GM12878 (cell line): ENCODE results near the gene KLHDC2. TPM values are rescaled to one million over a fixed set of nuclear protein-coding genes. Genes with fewer than 3 reads are reported as not detected.
"Not testable (repeated sequence)": the region's sequence is repeated elsewhere in the genome, so short reads cannot be mapped to it uniquely, and the experiment has no call there.

Source experiments
- ATAC-seq: fragments of 200-7000 bp; cut with Tn5 transposase; 3 replicates; pipeline ENCODE4 v1.9.1; 2020; ENCODE audit warnings: mild to moderate bottlenecking, moderate library complexity
- BruUV-seq: library from RNA; stranded (reverse); fragments of 400-500 nt; replicated peaks from 2 replicates; lab custom pipeline; 2021; lab: Mats Ljungman, UMichigan
- CTCF ChIA-PET: fragments of 300-600 bp; sonication (Branson Sonifier 250); formaldehyde crosslinking; extraction: SDS; loops from one replicate; lab custom pipeline; 2021; ENCODE audit warnings: inconsistent platforms; lab: Yijun Ruan, JAX
- POLR2A ChIA-PET: fragments of 350-600 bp; formaldehyde crosslinking; extraction: SDS; loops from one replicate; lab custom pipeline; 2021; ENCODE audit warnings: inconsistent platforms; lab: Charles Lee
- RAD21 ChIA-PET: fragments of 300-600 bp; sonication (Branson Sonifier 250); formaldehyde crosslinking; loops from one replicate; lab custom pipeline; 2023; ENCODE audit warnings: antibody characterized with exemption; ENCODE audit not compliant: unreplicated experiment; lab: Charles Lee
- SMC1A ChIA-PET: fragments of 300-600 bp; sonication (Branson Sonifier 250); formaldehyde crosslinking; loops from one replicate; lab custom pipeline; 2023; ENCODE audit not compliant: unreplicated experiment, uncharacterized antibody; lab: Charles Lee
- DNase-seq: peaks from one replicate; pipeline ENCODE4 v3.0.0-alpha.2; 2011; ENCODE audit warnings: low read depth, low spot score
- FAIRE-seq: peaks from 3 replicates; lab custom pipeline; 2011; peaks lifted over from hg19 to GRCh38; lab: Jason Lieb, UNC
- H2AFZ ChIP-seq: 2 replicates; pipeline ENCODE4 v1.6.0; 2011; ENCODE audit warnings: low read depth, low read length, control low read depth; ENCODE audit not compliant: control insufficient read depth
- H3K27ac ChIP-seq: 2 replicates; pipeline ENCODE4 v1.5.1; 2011; ENCODE audit warnings: control low read depth; ENCODE audit not compliant: control insufficient read depth, insufficient read depth
- H3K27me3 ChIP-seq, 2 experiments: replicated peaks in 1 of 2; 2 replicates each; pipeline versions ENCODE4 v1.6.0 to v1.6.1; 2011; ENCODE audit warnings: low read length in 1 of 2; ENCODE audit not compliant: control insufficient read depth in 2 of 2, insufficient read depth in 2 of 2
- H3K36me3 ChIP-seq, 2 experiments: 2 replicates each; pipeline ENCODE4 v1.5.1; 2011; ENCODE audit warnings: low read length in 1 of 2; ENCODE audit not compliant: control insufficient read depth in 2 of 2, insufficient read depth in 2 of 2
- H3K4me1 ChIP-seq: 2 replicates; pipeline ENCODE4 v1.6.1; 2011; ENCODE audit warnings: mild to moderate bottlenecking, low read length, moderate library complexity, mixed read lengths; ENCODE audit not compliant: control insufficient read depth, insufficient read depth
- H3K4me2 ChIP-seq: 2 replicates; pipeline ENCODE4 v1.6.0; 2011; ENCODE audit warnings: control low read depth; ENCODE audit not compliant: control insufficient read depth, insufficient read depth
- H3K4me3 ChIP-seq: fragments of 200-600 bp; sonication (generic); 2 replicates; pipeline ENCODE4 v1.5.1; 2016
- H3K79me2 ChIP-seq: 2 replicates; pipeline ENCODE4 v1.6.0; 2011; ENCODE audit warnings: low read length; ENCODE audit not compliant: control insufficient read depth, insufficient read depth
- H3K9ac ChIP-seq: 2 replicates; pipeline ENCODE4 v1.8.0; 2011; ENCODE audit warnings: low read length, control low read depth, mixed read lengths; ENCODE audit not compliant: control insufficient read depth, insufficient read depth
- H3K9me3 ChIP-seq: replicated peaks from 3 replicates; pipeline ENCODE4 v1.5.1; 2011; ENCODE audit warnings: mild to moderate bottlenecking, low read length; ENCODE audit not compliant: control insufficient read depth, insufficient read depth
- H4K20me1 ChIP-seq: 2 replicates; pipeline ENCODE4 v1.6.0; 2011; ENCODE audit not compliant: control insufficient read depth, insufficient read depth
- FOXM1 ChIP-seq: IDR thresholded peaks from 2 replicates; pipeline ENCODE4 v1.6.1; 2012; ENCODE audit warnings: low read depth, mild to moderate bottlenecking, inconsistent platforms, low read length, moderate library complexity
- JUND ChIP-seq: IDR thresholded peaks from 2 replicates; pipeline ENCODE4 v1.6.1; 2012; ENCODE audit warnings: low read depth, mild to moderate bottlenecking, low read length, improper control_type of control experiment, moderate library complexity
- MYB ChIP-seq: fragments of 150-350 bp; IDR thresholded peaks from 2 replicates; pipeline ENCODE4 v1.6.1; 2014; ENCODE audit warnings: mild to moderate bottlenecking, low read depth, low read length, borderline replicate concordance
- NR2C1 ChIP-seq: fragments of 450-650 bp; IDR thresholded peaks from 2 replicates; pipeline ENCODE4 v1.6.1; 2017; ENCODE audit warnings: antibody characterized with exemption, mild to moderate bottlenecking, moderate library complexity
- TARDBP ChIP-seq: IDR thresholded peaks from 2 replicates; pipeline ENCODE4 v1.6.1; 2016; ENCODE audit warnings: borderline replicate concordance
- WGBS: methylation state at CpG from one replicate; pipeline ENCODE4 v1.1.6; 2016; ENCODE audit warnings: low lambda C conversion rate; ENCODE audit not compliant: insufficient replicate concordance, insufficient coverage; ENCODE audit errors: missing lambda C conversion rate; 5-methylcytosine and 5-hydroxymethylcytosine counted together
- in situ Hi-C: fragments of 300-500 bp; cut with MboI; formaldehyde crosslinking; loops from 9 replicates; pipeline ENCODE4 v1.14.3; 2018; ENCODE audit warnings: mixed read lengths
- intact Hi-C: fragments of 100-400 bp; cut with micrococcal nuclease; formaldehyde crosslinking; loops from one replicate; pipeline ENCODE4 v1.14.2; 2022; ENCODE audit not compliant: unreplicated experiment
- polyA plus RNA-seq, 11 experiments: library from polyadenylated mRNA; depleted of rRNA in 4 of 11; unstranded in 6 of 11; stranded (reverse) in 5 of 11; fragments of >200 nt; fragmentation: Nextera tagmentation in 4 of 11; fragmentation: Illumina TruSeq in 1 of 11; extraction: Ambion mirVana in 4 of 11; extraction: Trizol in 1 of 11; gene quantifications; 1 replicate in 1 of 11; 2 replicates in 10 of 11; pipeline versions ENCODE4 v1.2.1 to v1.2.3, GENCODE V29; 2011 to 2016; ENCODE audit warnings: inconsistent platforms in 2 of 11, missing spikeins in 2 of 11, low read depth in 1 of 11
- total RNA-seq, 4 experiments: library from RNA; depleted of rRNA in 3 of 4; stranded (reverse); fragments of >200 nt in 3 of 4; fragmentation: Illumina TruSeq in 1 of 4; extraction: Trizol in 1 of 4; gene quantifications; 2 replicates each; pipeline versions ENCODE4 v1.2.1 to v1.2.3, GENCODE V29; 2013 to 2021
- TF ChIP-seq, protein P1 (sequence below): fragments of 150-350 bp; IDR thresholded peaks from 2 replicates; pipeline ENCODE4 v1.6.1; 2014; ENCODE audit warnings: mild to moderate bottlenecking, low read depth, low read length
- TF ChIP-seq, protein P2 (sequence below): IDR thresholded peaks from 2 replicates; pipeline ENCODE4 v1.6.1; 2012; ENCODE audit warnings: improper control_type of control experiment, low read depth, low read length; ENCODE audit not compliant: insufficient replicate concordance

Gene KLHDC2
- total and polyA plus RNA-seq, 10 of the 15 experiments (the other 5 are each of a cell fraction or from before 2014, with no cell fraction given) = 6.0 to 45.0 (median 24.7) TPM

DNA sequence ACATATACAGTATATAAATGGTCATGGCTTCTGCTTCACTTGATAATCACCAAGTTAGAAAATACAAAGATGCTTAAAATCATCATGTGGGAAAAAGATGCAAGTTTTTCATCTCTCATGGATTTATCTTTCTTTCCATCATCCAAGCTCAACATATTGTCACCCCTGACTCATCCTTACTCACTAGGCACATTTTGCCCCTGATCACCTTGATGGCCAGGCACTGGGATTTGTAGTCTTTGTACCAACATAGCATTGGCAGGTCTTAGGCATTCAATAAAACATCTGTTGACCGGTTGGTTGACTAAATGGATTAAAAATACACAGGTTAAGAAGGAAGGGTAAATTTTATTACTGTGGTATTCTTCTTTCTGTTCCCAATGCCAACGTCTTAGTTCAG, 28.1 kb downstream of the KLHDC2 start (continued):
- no peak for TF ChIP-seq MYB
- no peak for TF ChIP-seq JUND
- TF ChIP-seq, all 136 proteins: peak for 0

DNA sequence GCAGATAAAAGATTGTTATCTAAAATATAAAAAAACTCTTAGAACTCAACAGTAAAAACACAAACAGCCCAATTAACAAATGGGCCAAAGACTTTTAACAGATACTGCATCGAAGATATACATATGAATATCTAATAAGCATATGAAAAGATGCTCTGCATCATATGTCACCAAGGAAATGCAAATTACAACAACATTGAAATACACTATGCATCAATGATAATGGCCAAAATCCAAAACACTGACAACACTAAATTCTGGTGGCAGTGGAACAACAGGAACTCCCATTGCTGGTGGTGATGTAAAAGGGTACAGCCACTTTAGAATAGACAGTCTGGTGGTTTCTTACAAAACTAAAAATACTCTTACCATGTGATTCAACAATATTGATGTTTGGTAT, 40.8 kb downstream of the KLHDC2 start:
- DNase-seq (no peak), ATAC-seq (no peak), FAIRE-seq (no peak)
- ChIA-PET POLR2A (no interaction called here), SMC1A (no interaction called here), CTCF (no interaction called here), RAD21 (no interaction called here)
- no TSS peak for BruUV-seq
- no peak for TF ChIP-seq FOXM1
- TF ChIP-seq TARDBP = no peak
- TF ChIP-seq, protein P1, sequence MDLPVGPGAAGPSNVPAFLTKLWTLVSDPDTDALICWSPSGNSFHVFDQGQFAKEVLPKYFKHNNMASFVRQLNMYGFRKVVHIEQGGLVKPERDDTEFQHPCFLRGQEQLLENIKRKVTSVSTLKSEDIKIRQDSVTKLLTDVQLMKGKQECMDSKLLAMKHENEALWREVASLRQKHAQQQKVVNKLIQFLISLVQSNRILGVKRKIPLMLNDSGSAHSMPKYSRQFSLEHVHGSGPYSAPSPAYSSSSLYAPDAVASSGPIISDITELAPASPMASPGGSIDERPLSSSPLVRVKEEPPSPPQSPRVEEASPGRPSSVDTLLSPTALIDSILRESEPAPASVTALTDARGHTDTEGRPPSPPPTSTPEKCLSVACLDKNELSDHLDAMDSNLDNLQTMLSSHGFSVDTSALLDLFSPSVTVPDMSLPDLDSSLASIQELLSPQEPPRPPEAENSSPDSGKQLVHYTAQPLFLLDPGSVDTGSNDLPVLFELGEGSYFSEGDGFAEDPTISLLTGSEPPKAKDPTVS = no peak
- TF ChIP-seq, protein P2, sequence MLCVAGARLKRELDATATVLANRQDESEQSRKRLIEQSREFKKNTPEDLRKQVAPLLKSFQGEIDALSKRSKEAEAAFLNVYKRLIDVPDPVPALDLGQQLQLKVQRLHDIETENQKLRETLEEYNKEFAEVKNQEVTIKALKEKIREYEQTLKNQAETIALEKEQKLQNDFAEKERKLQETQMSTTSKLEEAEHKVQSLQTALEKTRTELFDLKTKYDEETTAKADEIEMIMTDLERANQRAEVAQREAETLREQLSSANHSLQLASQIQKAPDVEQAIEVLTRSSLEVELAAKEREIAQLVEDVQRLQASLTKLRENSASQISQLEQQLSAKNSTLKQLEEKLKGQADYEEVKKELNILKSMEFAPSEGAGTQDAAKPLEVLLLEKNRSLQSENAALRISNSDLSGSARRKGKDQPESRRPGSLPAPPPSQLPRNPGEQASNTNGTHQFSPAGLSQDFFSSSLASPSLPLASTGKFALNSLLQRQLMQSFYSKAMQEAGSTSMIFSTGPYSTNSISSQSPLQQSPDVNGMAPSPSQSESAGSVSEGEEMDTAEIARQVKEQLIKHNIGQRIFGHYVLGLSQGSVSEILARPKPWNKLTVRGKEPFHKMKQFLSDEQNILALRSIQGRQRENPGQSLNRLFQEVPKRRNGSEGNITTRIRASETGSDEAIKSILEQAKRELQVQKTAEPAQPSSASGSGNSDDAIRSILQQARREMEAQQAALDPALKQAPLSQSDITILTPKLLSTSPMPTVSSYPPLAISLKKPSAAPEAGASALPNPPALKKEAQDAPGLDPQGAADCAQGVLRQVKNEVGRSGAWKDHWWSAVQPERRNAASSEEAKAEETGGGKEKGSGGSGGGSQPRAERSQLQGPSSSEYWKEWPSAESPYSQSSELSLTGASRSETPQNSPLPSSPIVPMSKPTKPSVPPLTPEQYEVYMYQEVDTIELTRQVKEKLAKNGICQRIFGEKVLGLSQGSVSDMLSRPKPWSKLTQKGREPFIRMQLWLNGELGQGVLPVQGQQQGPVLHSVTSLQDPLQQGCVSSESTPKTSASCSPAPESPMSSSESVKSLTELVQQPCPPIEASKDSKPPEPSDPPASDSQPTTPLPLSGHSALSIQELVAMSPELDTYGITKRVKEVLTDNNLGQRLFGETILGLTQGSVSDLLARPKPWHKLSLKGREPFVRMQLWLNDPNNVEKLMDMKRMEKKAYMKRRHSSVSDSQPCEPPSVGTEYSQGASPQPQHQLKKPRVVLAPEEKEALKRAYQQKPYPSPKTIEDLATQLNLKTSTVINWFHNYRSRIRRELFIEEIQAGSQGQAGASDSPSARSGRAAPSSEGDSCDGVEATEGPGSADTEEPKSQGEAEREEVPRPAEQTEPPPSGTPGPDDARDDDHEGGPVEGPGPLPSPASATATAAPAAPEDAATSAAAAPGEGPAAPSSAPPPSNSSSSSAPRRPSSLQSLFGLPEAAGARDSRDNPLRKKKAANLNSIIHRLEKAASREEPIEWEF = no peak
- TF ChIP-seq NR2C1 = no peak
- in situ Hi-C loops = no loop called here
- no peaks in the 10 kb centered on the region for H3K4me1 ChIP-seq
- no peak overlapping the region for H2AFZ ChIP-seq
- no peaks in the 10 kb centered on the region for H3K27me3 ChIP-seq
- H3K4me3 ChIP-seq = no peak overlapping the region
- H3K9ac ChIP-seq = no peak overlapping the region
- intact Hi-C loops = no loop called here
- no peak overlapping the region for H3K27ac ChIP-seq
- peaks cover 0 to 22% of the 10 kb centered on the region in 2 experiments for H3K36me3 ChIP-seq
- H3K79me2 ChIP-seq = no peaks in the 10 kb centered on the region
- 0% methylated on average over 1 of the region's 1 CpG for WGBS
- no peaks in the 10 kb centered on the region for H4K20me1 ChIP-seq
- no peak overlapping the region for H3K4me2 ChIP-seq
- H3K9me3 ChIP-seq = no peaks in the 10 kb centered on the region

DNA sequence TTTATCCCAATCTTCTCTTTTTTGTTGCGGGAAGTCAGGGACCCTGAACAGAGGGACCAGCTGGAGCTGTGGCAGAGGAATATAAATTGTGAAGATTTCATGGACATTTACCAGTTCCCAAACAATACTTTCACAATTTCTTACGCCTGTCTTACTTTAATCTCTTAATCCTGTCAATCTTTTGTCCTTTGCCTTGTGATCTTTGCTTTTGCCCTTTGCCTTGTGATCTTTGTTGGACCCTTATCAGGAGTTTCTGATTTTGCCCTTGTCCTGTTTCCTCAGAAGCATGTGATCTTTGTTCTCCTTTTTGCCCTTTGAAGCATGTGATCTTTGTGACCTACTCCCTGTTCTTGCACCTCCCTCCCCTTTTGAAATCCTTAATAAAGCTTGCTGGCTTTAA, 48.2 kb downstream of the KLHDC2 start:
- BruUV-seq = TSS peak; percentile 43
- RAD21 ChIA-PET, H3K9me3 ChIP-seq, H3K79me2 ChIP-seq, H3K27ac ChIP-seq, intact Hi-C loops, in situ Hi-C loops, ATAC-seq, H3K4me1 ChIP-seq, H4K20me1 ChIP-seq, H2AFZ ChIP-seq, H3K4me2 ChIP-seq, POLR2A ChIA-PET, H3K27me3 ChIP-seq, H3K9ac ChIP-seq, H3K4me3 ChIP-seq, FAIRE-seq, DNase-seq: not testable (repeated sequence)
- ChIA-PET SMC1A (interaction anchor here (1.2 kb wide), 1 partner anchor 36 kb away, joined by 3 read pairs; the partner anchor contains the start of gene NEMF), CTCF (interaction anchor here (0.6 to 1.5 kb wide), 2 partner anchors 12 to 153 kb away, joined by 3 to 4 read pairs; no protein-coding TSS in a partner anchor)
- peaks cover 6 to 34% of the 10 kb centered on the region in 2 experiments for H3K36me3 ChIP-seq
- WGBS = 92% methylated on average over 2 of the region's 2 CpGs
